MCF 10A (cell line): Measurements from ENCODE around the gene AMN1. TPM values are rescaled to one million over a fixed set of nuclear protein-coding genes. Genes with fewer than 3 reads are reported as not detected.

Experiments used
- BruUV-seq: library from RNA; stranded (reverse); fragments of 400-500 nt; replicated peaks from 2 replicates; lab custom pipeline; 2021; lab: Mats Ljungman, UMichigan
- CTCF ChIA-PET: fragments of 300-600 bp; sonication (Branson Sonifier 250); formaldehyde crosslinking; extraction: SDS; loops from one replicate; lab custom pipeline; 2021; ENCODE audit warnings: antibody characterized with exemption, inconsistent platforms; lab: Yijun Ruan, JAX
- POLR2A ChIA-PET: fragments of 300-600, 350-650 bp; sonication (Branson Sonifier 250); formaldehyde crosslinking; extraction: SDS; loops from one replicate; lab custom pipeline; 2020; ENCODE audit warnings: antibody characterized with exemption, inconsistent platforms; lab: Yijun Ruan, JAX
- DNase-seq: peaks from one replicate; pipeline ENCODE4 v3.0.0-alpha.2; 2018; ENCODE audit not compliant: unreplicated experiment
- H3K27ac Mint-ChIP-seq: one replicate; pipeline ENCODE4 v1.8.0; 2022; ENCODE audit warnings: mild to moderate bottlenecking, low read depth, mixed read lengths; ENCODE audit not compliant: unreplicated experiment
- H3K27me3 Mint-ChIP-seq: one replicate; pipeline ENCODE4 v1.8.0; 2022; ENCODE audit warnings: mixed read lengths; ENCODE audit not compliant: insufficient read depth, unreplicated experiment
- H3K36me3 Mint-ChIP-seq: one replicate; pipeline ENCODE4 v1.8.0; 2022; ENCODE audit warnings: mild to moderate bottlenecking, moderate library complexity, mixed read lengths; ENCODE audit not compliant: insufficient read depth, unreplicated experiment
- H3K4me1 Mint-ChIP-seq: one replicate; pipeline ENCODE4 v1.8.0; 2022; ENCODE audit warnings: mixed read lengths; ENCODE audit not compliant: insufficient read depth, unreplicated experiment
- H3K4me3 Mint-ChIP-seq: one replicate; pipeline ENCODE4 v1.8.0; 2022; ENCODE audit warnings: mild to moderate bottlenecking, moderate library complexity, mixed read lengths; ENCODE audit not compliant: unreplicated experiment
- H3K9me3 Mint-ChIP-seq: one replicate; pipeline ENCODE4 v1.8.0; 2022; ENCODE audit warnings: mixed read lengths; ENCODE audit not compliant: unreplicated experiment
- CTCF ChIP-seq: fragments of 200-600 bp; IDR thresholded peaks from one replicate; pipeline ENCODE4 v1.8.0; 2022; ENCODE audit warnings: antibody characterized with exemption, mild to moderate bottlenecking; ENCODE audit not compliant: unreplicated experiment
- intact Hi-C: fragments of 100-400 bp; cut with micrococcal nuclease; formaldehyde crosslinking; loops from 2 replicates; pipeline ENCODE4 v1.14.1; 2022
- total RNA-seq: library from RNA; stranded (reverse); gene quantifications from 2 replicates; pipeline ENCODE4 v1.2.3, GENCODE V29; 2022

Gene AMN1
- total RNA-seq, 1 experiment from 2014 or later = 3.0 TPM

DNA sequence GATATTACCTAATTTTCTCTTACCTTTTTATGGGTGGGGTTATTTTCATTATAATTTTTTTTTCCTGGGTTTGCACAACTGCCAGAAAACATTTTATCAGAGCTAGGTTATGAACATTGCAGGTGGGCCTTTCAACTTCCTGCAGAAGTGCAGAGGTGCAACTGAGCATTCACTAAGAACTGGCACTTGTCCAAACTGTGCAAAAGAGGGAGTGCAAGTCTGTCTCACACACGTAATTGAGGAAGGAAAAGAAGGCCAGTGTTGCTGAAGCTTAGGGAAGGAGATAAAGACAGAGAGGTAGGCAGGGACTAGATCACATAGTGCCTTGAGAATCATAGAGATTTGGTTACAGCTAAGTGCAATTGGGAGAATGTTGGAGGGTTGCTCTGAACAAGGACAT is 14.1 kb upstream of the AMN1 start:
- ChIA-PET CTCF (interaction anchor here (1.3 kb wide), 1 partner anchor 11 kb away, joined by 6 read pairs; no protein-coding TSS in a partner anchor), POLR2A (interaction anchor here (1.3 kb wide), 1 partner anchor 14 kb away, joined by 6 read pairs; the partner anchor contains the start of gene AMN1)
- intact Hi-C loops = no loop called here
- H3K4me1 Mint-ChIP-seq = peaks cover 22% of the 10 kb centered on the region
- TF ChIP-seq CTCF = no peak
- H3K9me3 Mint-ChIP-seq = no peaks in the 10 kb centered on the region
- no peak overlapping the region for H3K27ac Mint-ChIP-seq
- no peaks in the 10 kb centered on the region for H3K36me3 Mint-ChIP-seq
- no peak overlapping the region for H3K4me3 Mint-ChIP-seq
- no peak for DNase-seq
- no peaks in the 10 kb centered on the region for H3K27me3 Mint-ChIP-seq
- no TSS peak for BruUV-seq

DNA sequence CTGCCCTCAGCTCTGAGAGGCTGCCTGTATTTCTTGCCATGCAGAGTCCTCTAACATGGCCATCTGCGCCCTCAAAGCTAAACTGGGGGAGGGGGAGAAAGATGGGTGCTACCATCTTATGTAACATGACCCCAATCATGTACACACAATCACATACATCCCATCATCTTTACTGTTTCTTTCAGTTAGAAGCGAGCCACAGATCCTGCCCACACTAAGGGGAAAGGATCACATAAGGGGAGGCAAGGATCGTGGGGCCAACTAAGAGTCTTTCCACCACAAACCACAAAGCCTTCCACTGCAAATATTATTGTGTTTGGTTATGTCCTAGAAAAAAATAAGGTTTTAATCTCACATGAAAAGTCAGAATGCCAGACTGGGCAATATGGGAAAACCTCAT is 11.8 kb upstream of the AMN1 start:
- POLR2A ChIA-PET = interaction anchor here (1.6 kb wide), 1 partner anchor 11 kb away, joined by 4 read pairs; the partner anchor contains the start of gene AMN1
- no TSS peak for BruUV-seq
- TF ChIP-seq CTCF = no peak
- DNase-seq = no peak
- no peaks in the 10 kb centered on the region for H3K9me3 Mint-ChIP-seq
- no peak overlapping the region for H3K4me3 Mint-ChIP-seq
- intact Hi-C loops = no loop called here
- H3K4me1 Mint-ChIP-seq = peaks cover 12% of the 10 kb centered on the region
- H3K27ac Mint-ChIP-seq = no peak overlapping the region
- CTCF ChIA-PET = no interaction called here
- no peaks in the 10 kb centered on the region for H3K36me3 Mint-ChIP-seq
- no peaks in the 10 kb centered on the region for H3K27me3 Mint-ChIP-seq

- BruUV-seq = no TSS peak
- intact Hi-C loops = no loop called here
- ChIA-PET POLR2A (interaction anchor here (1.0 kb wide), 1 partner anchor 222 kb away, joined by 4 read pairs; the partner anchor contains the start of gene RESF1), CTCF (interaction anchor here (0.7 kb wide), 1 partner anchor 12 kb away, joined by 3 read pairs; no protein-coding TSS in a partner anchor)
- TF ChIP-seq CTCF = no peak
- Mint-ChIP-seq H3K36me3 (peaks cover 7% of the 10 kb centered on the region), H3K27ac (no peak overlapping the region), H3K27me3 (no peaks in the 10 kb centered on the region), H3K4me3 (no peak overlapping the region), H3K9me3 (no peaks in the 10 kb centered on the region), H3K4me1 (peaks cover 6% of the 10 kb centered on the region)
- DNase-seq = no peak
Observed at GRCh38 chr12:31737763-31738162, 8.9 kb upstream of the AMN1 start.

- Mint-ChIP-seq H3K9me3 (no peaks in the 10 kb centered on the region), H3K27ac (no peak overlapping the region), H3K4me3 (no peak overlapping the region), H3K27me3 (no peaks in the 10 kb centered on the region), H3K4me1 (peaks cover 7% of the 10 kb centered on the region), H3K36me3 (peaks cover 10% of the 10 kb centered on the region)
- ChIA-PET CTCF (no interaction called here), POLR2A (interaction anchor here (1.0 kb wide), 1 partner anchor 222 kb away, joined by 4 read pairs; the partner anchor contains the start of gene RESF1)
- no TSS peak for BruUV-seq
- intact Hi-C loops = no loop called here
- TF ChIP-seq CTCF = no peak
- no peak for DNase-seq
Observed at GRCh38 chr12:31737345-31737744, 8.5 kb upstream of the AMN1 start.
